HCT116 (cell line): ENCODE measurements around the gene LGALS7. TPM values are rescaled to one million over a fixed set of nuclear protein-coding genes. Genes with fewer than 3 reads are reported as not detected.

Source experiments
- ATAC-seq: fragments of 200-7000 bp; cut with Tn5 transposase; 2 replicates; pipeline ENCODE4 v1.9.1; 2020; ENCODE audit warnings: mild to moderate bottlenecking, moderate library complexity
- BruUV-seq: library from RNA; stranded (reverse); fragments of 400-500 nt; replicated peaks from 2 replicates; lab custom pipeline; 2021; lab: Mats Ljungman, UMichigan
- CTCF ChIA-PET: fragments of 300-600 bp; sonication (Branson Sonifier 250); formaldehyde crosslinking; loops from one replicate; lab custom pipeline; 2021; ENCODE audit warnings: antibody characterized with exemption; lab: Charles Lee
- POLR2A ChIA-PET: fragments of 300-600, 350-600 bp; sonication (Branson Sonifier 250); formaldehyde crosslinking; loops from one replicate; lab custom pipeline; 2021; ENCODE audit warnings: antibody characterized with exemption; lab: Charles Lee
- RAD21 ChIA-PET, 2 experiments: fragments of 300-600 bp; sonication (Branson Sonifier 250); formaldehyde crosslinking; loops; one replicate each; lab custom pipeline; 2023; ENCODE audit warnings: low total read pairs in 2 of 2; ENCODE audit not compliant: uncharacterized antibody in 2 of 2, unreplicated experiment in 2 of 2, low non-redundant PET in 1 of 2; lab: Charles Lee
- DNase-seq: peaks from one replicate; pipeline ENCODE4 v3.0.0-alpha.2; 2010; ENCODE audit warnings: low read depth, low spot score
- H2AFZ ChIP-seq: fragments of 200-600 bp; shearing (Covaris generic), sonication (generic); 2 replicates; pipeline ENCODE4 v1.6.1; 2017; ENCODE audit warnings: low read depth, mixed run types, mixed read lengths, antibody characterized with exemption, low read length; ENCODE audit not compliant: poor library complexity, severe bottlenecking
- H3K27ac ChIP-seq: 2 replicates; pipeline ENCODE4 v1.5.1; 2012; ENCODE audit warnings: low read depth, low read length
- H3K27me3 ChIP-seq: fragments of 200-600 bp; sonication (generic); 2 replicates; pipeline ENCODE4 v1.6.1; 2016; ENCODE audit warnings: mixed run types, low read length, mixed read lengths; ENCODE audit not compliant: insufficient read depth
- H3K36me3 ChIP-seq, 2 experiments: fragments of 200-500 bp in 1 of 2; fragments of 200-600 bp in 1 of 2; sonication (Bioruptor generic) in 1 of 2; sonication (generic) in 1 of 2; 2 replicates each; pipeline versions ENCODE4 v1.5.1 to v1.6.1; 2014 to 2016; ENCODE audit warnings: low read length in 2 of 2, inconsistent platforms in 1 of 2, mixed read lengths in 1 of 2, mixed run types in 1 of 2; ENCODE audit not compliant: insufficient read depth in 2 of 2, control insufficient read depth in 1 of 2
- H3K4me1 ChIP-seq, 2 experiments: fragments of 200-600 bp in 1 of 2; sonication (generic) in 1 of 2; 2 replicates each; pipeline versions ENCODE4 v1.5.1 to v1.6.1; 2012 to 2017; ENCODE audit warnings: low read length in 2 of 2, inconsistent platforms in 1 of 2, mild to moderate bottlenecking in 1 of 2, mixed read lengths in 1 of 2, mixed run types in 1 of 2, moderate library complexity in 1 of 2; ENCODE audit not compliant: insufficient read depth in 2 of 2, control insufficient read depth in 1 of 2
- H3K4me2 ChIP-seq: fragments of 200-600 bp; sonication (generic); 2 replicates; pipeline ENCODE4 v1.6.1; 2017; ENCODE audit warnings: mixed run types, low read length, mixed read lengths
- H3K4me3 ChIP-seq, 2 experiments: fragments of 200-600 bp in 1 of 2; sonication (generic) in 1 of 2; replicated peaks in 1 of 2; 2 replicates each; pipeline ENCODE4 v1.5.1; 2011 to 2016; ENCODE audit warnings: low read length in 2 of 2, control low read depth in 1 of 2, low read depth in 1 of 2, mild to moderate bottlenecking in 1 of 2, mixed read lengths in 1 of 2, mixed run types in 1 of 2
- H3K79me2 ChIP-seq: fragments of 200-600 bp; sonication (generic); 2 replicates; pipeline ENCODE4 v1.6.1; 2017; ENCODE audit warnings: mild to moderate bottlenecking, mixed run types, low read length, moderate library complexity, mixed read lengths; ENCODE audit not compliant: insufficient read depth
- H3K9ac ChIP-seq: fragments of 200-600 bp; sonication (generic); 2 replicates; pipeline ENCODE4 v1.6.1; 2016; ENCODE audit warnings: low read length, mixed read lengths
- H3K9me2 ChIP-seq: fragments of 200-600 bp; sonication (generic), shearing (Covaris generic); 2 replicates; pipeline ENCODE4 v1.6.1; 2017; ENCODE audit warnings: mixed run types, mild to moderate bottlenecking, moderate library complexity; ENCODE audit not compliant: insufficient read depth
- H3K9me3 ChIP-seq, 2 experiments: fragments of 200-500 bp in 1 of 2; fragments of 200-600 bp in 1 of 2; sonication (Bioruptor generic) in 1 of 2; sonication (generic) in 1 of 2; 2 replicates each; pipeline ENCODE4 v1.6.1; 2014 to 2017; ENCODE audit warnings: low read length in 2 of 2, mixed read lengths in 2 of 2, inconsistent platforms in 1 of 2, low read depth in 1 of 2, mild to moderate bottlenecking in 1 of 2, mixed run types in 1 of 2, moderate library complexity in 1 of 2; ENCODE audit not compliant: control insufficient read depth in 1 of 2, insufficient read depth in 1 of 2
- H4K20me1 ChIP-seq: fragments of 200-600 bp; sonication (generic), shearing (Covaris generic); 2 replicates; pipeline ENCODE4 v1.6.1; 2017; ENCODE audit warnings: mixed run types, mild to moderate bottlenecking, moderate library complexity; ENCODE audit not compliant: insufficient read depth
- CBX3 ChIP-seq: IDR thresholded peaks from 2 replicates; pipeline ENCODE4 v1.6.1; 2012; ENCODE audit warnings: low read depth
- CTCF ChIP-seq, 3 experiments: fragments of 200-600 bp in 1 of 3; sonication (generic) in 1 of 3; IDR thresholded peaks in 2 of 3; conservative IDR thresholded peaks in 1 of 3; 2 replicates each; pipeline ENCODE4 v1.5.1; 2012 to 2017; ENCODE audit warnings: low read depth in 2 of 3, low read length in 2 of 3, antibody characterized with exemption in 1 of 3, borderline replicate concordance in 1 of 3, control low read depth in 1 of 3, mild to moderate bottlenecking in 1 of 3, mixed read lengths in 1 of 3, mixed run types in 1 of 3, moderate library complexity in 1 of 3; ENCODE audit not compliant: insufficient read depth in 1 of 3
- EGR1 ChIP-seq: IDR thresholded peaks from 2 replicates; pipeline ENCODE4 v1.6.1; 2012; ENCODE audit warnings: low read depth
- EZH2phosphoT487 ChIP-seq: fragments of 200-600 bp; IDR thresholded peaks from 2 replicates; pipeline ENCODE4 v1.6.1; 2018; ENCODE audit warnings: antibody characterized with exemption, borderline replicate concordance
- JUND ChIP-seq: IDR thresholded peaks from 2 replicates; pipeline ENCODE4 v1.6.1; 2012
- MAX ChIP-seq: IDR thresholded peaks from 2 replicates; pipeline ENCODE4 v1.6.1; 2012
- RAD21 ChIP-seq: IDR thresholded peaks from 2 replicates; pipeline ENCODE4 v1.6.1; 2012; ENCODE audit warnings: low read depth, mild to moderate bottlenecking
- SP1 ChIP-seq: IDR thresholded peaks from 2 replicates; pipeline ENCODE4 v1.6.1; 2012; ENCODE audit warnings: low read depth
- ZFX ChIP-seq: fragments of 450-650 bp; IDR thresholded peaks from 2 replicates; pipeline ENCODE4 v1.6.1; 2017
- intact Hi-C: fragments of 100-400 bp; cut with micrococcal nuclease; formaldehyde crosslinking; loops from 2 replicates; pipeline ENCODE4 v1.10.0; 2022
- total RNA-seq: library from RNA; stranded (reverse); gene quantifications from one replicate; pipeline ENCODE4 v1.2.1, GENCODE V29; 2021; ENCODE audit not compliant: unreplicated experiment

The LGALS7 gene
- total RNA-seq, 1 experiment from 2014 or later = not detected

- Histone ChIP-seq H3K27me3 (no peaks in the 10 kb centered on the region), H4K20me1 (no peaks in the 10 kb centered on the region), H3K9me3 (no peaks in the 10 kb centered on the region), H3K36me3 (peaks cover 23 to 91% of the 10 kb centered on the region in 2 experiments; a peak in 3 of 4 replicates), H2AFZ (no peak overlapping the region), H3K27ac (no peak overlapping the region; the same call in 1 of the 2 replicates), H3K9ac (no peak overlapping the region), H3K9me2 (no peaks in the 10 kb centered on the region), H3K4me2 (no peak overlapping the region), H3K79me2 (peaks cover 13% of the 10 kb centered on the region; the same call in 1 of the 2 replicates), H3K4me3 (no peak overlapping the region), H3K4me1 (no peaks in the 10 kb centered on the region; a peak in 1 of 4 replicates)
- DNase-seq (no peak), ATAC-seq (no peak)
- intact Hi-C loops = no loop called here
- ChIA-PET POLR2A (no interaction called here), RAD21 (no interaction called here), CTCF (no interaction called here)
- TF ChIP-seq EZH2phosphoT487 = no peak
- TF ChIP-seq ZFX = no peak
- TF ChIP-seq SP1 = no peak
- no peak for TF ChIP-seq MAX
- no peak for TF ChIP-seq EGR1
- TF ChIP-seq CTCF (IDR thresholded peaks at IDR 0.05 in 2 of 3, conservative IDR thresholded peaks at IDR 0.05 in 1 of 3; ENCODE audit: borderline replicate concordance in 1 of 3, insufficient read depth in 1 of 3, low read depth in 2 of 3, low read length in 2 of 3) = no peak
- no peak for TF ChIP-seq JUND
- no peak for TF ChIP-seq CBX3
- TF ChIP-seq RAD21 = no peak
- no TSS peak for BruUV-seq
Observed at GRCh38 chr19:38721979-38722773, 51.1 kb downstream of the LGALS7 start.
